Measurements from ENCODE around the gene MT1A. TPM values are rescaled to one million over a fixed set of nuclear protein-coding genes. Genes with fewer than 3 reads are reported as not detected.
A peak's percentile ranks its signal among the peaks of the same experiment; 100 is the strongest.

The MT1A gene
- total RNA-seq, 1 experiment from 2014 or later, result 2.8 TPM

DNA sequence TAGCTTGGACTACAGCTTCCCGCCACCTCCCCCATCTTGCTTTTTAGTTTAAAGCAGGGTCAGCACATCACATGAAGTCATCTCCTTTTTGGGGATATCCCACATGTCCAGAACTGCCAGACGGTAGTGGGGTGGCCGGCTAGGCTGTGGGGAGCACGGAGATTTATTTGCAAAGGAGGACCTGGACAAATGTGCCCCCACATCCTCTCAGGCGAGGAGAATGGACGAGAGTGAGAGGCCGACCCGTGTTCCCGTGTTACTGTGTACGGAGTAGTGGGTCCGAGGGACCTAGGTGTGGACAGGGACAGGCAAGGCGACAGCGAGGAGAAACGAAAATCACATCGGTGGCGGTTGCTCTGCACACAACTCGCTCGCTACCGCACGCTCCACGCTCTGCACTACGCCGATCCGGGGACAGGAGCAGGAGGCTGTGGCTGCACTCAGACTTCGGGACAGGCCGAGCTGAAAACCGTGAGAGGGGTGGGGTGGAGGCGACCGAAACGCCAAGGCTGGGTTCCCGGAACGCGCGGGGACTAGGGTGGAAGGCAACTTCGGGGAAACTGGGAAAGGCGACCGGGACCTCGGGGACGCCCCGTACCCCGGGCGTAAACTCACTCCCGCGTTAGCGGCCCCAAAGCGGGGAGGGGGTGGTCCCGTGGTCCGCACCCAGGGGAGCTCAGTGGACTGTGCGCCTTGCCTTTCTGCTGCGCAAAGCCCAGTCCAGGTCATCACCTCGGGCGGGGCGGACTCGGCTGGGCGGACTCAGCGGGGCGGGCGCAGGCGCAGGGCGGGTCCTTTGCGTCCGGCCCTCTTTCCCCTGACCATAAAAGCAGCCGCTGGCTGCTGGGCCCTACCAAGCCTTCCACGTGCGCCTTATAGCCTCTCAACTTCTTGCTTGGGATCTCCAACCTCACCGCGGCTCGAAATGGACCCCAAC is at the start of gene MT1A (continued):
- TF ChIP-seq, protein P1, sequence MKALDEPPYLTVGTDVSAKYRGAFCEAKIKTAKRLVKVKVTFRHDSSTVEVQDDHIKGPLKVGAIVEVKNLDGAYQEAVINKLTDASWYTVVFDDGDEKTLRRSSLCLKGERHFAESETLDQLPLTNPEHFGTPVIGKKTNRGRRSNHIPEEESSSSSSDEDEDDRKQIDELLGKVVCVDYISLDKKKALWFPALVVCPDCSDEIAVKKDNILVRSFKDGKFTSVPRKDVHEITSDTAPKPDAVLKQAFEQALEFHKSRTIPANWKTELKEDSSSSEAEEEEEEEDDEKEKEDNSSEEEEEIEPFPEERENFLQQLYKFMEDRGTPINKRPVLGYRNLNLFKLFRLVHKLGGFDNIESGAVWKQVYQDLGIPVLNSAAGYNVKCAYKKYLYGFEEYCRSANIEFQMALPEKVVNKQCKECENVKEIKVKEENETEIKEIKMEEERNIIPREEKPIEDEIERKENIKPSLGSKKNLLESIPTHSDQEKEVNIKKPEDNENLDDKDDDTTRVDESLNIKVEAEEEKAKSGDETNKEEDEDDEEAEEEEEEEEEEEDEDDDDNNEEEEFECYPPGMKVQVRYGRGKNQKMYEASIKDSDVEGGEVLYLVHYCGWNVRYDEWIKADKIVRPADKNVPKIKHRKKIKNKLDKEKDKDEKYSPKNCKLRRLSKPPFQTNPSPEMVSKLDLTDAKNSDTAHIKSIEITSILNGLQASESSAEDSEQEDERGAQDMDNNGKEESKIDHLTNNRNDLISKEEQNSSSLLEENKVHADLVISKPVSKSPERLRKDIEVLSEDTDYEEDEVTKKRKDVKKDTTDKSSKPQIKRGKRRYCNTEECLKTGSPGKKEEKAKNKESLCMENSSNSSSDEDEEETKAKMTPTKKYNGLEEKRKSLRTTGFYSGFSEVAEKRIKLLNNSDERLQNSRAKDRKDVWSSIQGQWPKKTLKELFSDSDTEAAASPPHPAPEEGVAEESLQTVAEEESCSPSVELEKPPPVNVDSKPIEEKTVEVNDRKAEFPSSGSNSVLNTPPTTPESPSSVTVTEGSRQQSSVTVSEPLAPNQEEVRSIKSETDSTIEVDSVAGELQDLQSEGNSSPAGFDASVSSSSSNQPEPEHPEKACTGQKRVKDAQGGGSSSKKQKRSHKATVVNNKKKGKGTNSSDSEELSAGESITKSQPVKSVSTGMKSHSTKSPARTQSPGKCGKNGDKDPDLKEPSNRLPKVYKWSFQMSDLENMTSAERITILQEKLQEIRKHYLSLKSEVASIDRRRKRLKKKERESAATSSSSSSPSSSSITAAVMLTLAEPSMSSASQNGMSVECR (CRISPR knock-in tag; IDR thresholded peaks at IDR 0.05; ENCODE audit: borderline replicate concordance), result no peak
- TF ChIP-seq, protein P2, sequence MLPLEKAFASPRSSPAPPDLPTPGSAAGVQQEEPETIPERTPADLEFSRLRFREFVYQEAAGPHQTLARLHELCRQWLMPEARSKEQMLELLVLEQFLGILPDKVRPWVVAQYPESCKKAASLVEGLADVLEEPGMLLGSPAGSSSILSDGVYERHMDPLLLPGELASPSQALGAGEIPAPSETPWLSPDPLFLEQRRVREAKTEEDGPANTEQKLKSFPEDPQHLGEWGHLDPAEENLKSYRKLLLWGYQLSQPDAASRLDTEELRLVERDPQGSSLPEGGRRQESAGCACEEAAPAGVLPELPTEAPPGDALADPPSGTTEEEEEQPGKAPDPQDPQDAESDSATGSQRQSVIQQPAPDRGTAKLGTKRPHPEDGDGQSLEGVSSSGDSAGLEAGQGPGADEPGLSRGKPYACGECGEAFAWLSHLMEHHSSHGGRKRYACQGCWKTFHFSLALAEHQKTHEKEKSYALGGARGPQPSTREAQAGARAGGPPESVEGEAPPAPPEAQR (CRISPR knock-in tag; IDR thresholded peaks at IDR 0.05), result no peak
- TF ChIP-seq TP53 (CRISPR knock-in tag; IDR thresholded peaks at IDR 0.05) (no peak), ZNF138 (CRISPR knock-in tag; conservative IDR thresholded peaks at IDR 0.05) (no peak), CBFB (CRISPR knock-in tag; IDR thresholded peaks at IDR 0.05; ENCODE audit: low read depth) (no peak)
- TF ChIP-seq, protein P3, sequence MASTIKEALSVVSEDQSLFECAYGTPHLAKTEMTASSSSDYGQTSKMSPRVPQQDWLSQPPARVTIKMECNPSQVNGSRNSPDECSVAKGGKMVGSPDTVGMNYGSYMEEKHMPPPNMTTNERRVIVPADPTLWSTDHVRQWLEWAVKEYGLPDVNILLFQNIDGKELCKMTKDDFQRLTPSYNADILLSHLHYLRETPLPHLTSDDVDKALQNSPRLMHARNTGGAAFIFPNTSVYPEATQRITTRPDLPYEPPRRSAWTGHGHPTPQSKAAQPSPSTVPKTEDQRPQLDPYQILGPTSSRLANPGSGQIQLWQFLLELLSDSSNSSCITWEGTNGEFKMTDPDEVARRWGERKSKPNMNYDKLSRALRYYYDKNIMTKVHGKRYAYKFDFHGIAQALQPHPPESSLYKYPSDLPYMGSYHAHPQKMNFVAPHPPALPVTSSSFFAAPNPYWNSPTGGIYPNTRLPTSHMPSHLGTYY (CRISPR knock-in tag; IDR thresholded peaks at IDR 0.05), result no peak

DNA sequence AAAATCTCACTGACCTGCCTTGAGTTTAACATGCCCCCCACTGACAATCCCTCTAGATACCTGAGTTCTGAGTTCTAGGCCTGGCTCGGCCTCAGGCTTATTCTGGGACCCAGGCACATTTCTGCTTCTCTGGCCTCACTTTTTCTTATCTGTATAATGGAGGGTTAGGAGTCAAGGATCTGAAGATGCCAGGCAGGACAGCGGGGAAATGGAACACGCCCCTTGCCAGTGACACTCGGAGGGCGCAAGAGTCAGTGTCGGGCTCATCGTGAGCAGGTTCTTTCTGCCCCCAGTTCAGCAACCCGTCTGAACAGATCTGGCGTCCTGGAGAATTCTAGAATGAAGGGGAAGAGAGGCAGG is 49.7 kb upstream of the MT1A start:
- DNase-seq (ENCODE audit: low spot score) (no peak), ATAC-seq (no peak; the same call in 1 of the 2 replicates)
- ChIA-PET CTCF (interaction anchor here (0.6 to 2.0 kb wide), 2 partner anchors 12 to 32 kb away, joined by 3 to 9 read pairs; no protein-coding TSS in a partner anchor), POLR2A (no interaction called here)
- Mint-ChIP-seq H3K9me3 (no peaks in the 10 kb centered on the region), H3K4me1 (peaks cover 14% of the 10 kb centered on the region), H3K4me3 (peak overlapping the region; percentile 83), H3K27me3 (ENCODE audit: low read depth) (peaks cover 78% of the 10 kb centered on the region), H3K27ac (no peak overlapping the region), H3K36me3 (no peaks in the 10 kb centered on the region)
- TF ChIP-seq, protein P4, sequence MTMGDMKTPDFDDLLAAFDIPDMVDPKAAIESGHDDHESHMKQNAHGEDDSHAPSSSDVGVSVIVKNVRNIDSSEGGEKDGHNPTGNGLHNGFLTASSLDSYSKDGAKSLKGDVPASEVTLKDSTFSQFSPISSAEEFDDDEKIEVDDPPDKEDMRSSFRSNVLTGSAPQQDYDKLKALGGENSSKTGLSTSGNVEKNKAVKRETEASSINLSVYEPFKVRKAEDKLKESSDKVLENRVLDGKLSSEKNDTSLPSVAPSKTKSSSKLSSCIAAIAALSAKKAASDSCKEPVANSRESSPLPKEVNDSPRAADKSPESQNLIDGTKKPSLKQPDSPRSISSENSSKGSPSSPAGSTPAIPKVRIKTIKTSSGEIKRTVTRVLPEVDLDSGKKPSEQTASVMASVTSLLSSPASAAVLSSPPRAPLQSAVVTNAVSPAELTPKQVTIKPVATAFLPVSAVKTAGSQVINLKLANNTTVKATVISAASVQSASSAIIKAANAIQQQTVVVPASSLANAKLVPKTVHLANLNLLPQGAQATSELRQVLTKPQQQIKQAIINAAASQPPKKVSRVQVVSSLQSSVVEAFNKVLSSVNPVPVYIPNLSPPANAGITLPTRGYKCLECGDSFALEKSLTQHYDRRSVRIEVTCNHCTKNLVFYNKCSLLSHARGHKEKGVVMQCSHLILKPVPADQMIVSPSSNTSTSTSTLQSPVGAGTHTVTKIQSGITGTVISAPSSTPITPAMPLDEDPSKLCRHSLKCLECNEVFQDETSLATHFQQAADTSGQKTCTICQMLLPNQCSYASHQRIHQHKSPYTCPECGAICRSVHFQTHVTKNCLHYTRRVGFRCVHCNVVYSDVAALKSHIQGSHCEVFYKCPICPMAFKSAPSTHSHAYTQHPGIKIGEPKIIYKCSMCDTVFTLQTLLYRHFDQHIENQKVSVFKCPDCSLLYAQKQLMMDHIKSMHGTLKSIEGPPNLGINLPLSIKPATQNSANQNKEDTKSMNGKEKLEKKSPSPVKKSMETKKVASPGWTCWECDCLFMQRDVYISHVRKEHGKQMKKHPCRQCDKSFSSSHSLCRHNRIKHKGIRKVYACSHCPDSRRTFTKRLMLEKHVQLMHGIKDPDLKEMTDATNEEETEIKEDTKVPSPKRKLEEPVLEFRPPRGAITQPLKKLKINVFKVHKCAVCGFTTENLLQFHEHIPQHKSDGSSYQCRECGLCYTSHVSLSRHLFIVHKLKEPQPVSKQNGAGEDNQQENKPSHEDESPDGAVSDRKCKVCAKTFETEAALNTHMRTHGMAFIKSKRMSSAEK (CRISPR knock-in tag; IDR thresholded peaks at IDR 0.05; ENCODE audit: borderline replicate concordance), result no peak
- TF ChIP-seq, protein P5, sequence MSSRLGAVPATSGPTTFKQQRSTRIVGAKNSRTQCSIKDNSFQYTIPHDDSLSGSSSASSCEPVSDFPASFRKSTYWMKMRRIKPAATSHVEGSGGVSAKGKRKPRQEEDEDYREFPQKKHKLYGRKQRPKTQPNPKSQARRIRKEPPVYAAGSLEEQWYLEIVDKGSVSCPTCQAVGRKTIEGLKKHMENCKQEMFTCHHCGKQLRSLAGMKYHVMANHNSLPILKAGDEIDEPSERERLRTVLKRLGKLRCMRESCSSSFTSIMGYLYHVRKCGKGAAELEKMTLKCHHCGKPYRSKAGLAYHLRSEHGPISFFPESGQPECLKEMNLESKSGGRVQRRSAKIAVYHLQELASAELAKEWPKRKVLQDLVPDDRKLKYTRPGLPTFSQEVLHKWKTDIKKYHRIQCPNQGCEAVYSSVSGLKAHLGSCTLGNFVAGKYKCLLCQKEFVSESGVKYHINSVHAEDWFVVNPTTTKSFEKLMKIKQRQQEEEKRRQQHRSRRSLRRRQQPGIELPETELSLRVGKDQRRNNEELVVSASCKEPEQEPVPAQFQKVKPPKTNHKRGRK (CRISPR knock-in tag; IDR thresholded peaks at IDR 0.05; ENCODE audit: borderline replicate concordance), result no peak
- TF ChIP-seq, protein P6, sequence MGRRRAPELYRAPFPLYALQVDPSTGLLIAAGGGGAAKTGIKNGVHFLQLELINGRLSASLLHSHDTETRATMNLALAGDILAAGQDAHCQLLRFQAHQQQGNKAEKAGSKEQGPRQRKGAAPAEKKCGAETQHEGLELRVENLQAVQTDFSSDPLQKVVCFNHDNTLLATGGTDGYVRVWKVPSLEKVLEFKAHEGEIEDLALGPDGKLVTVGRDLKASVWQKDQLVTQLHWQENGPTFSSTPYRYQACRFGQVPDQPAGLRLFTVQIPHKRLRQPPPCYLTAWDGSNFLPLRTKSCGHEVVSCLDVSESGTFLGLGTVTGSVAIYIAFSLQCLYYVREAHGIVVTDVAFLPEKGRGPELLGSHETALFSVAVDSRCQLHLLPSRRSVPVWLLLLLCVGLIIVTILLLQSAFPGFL (CRISPR knock-in tag; IDR thresholded peaks at IDR 0.05; ENCODE audit: borderline replicate concordance), result no peak
- TF ChIP-seq CREM (CRISPR knock-in tag; IDR thresholded peaks at IDR 0.05), result no peak
- no peak for TF ChIP-seq JUN (CRISPR knock-in tag; IDR thresholded peaks at IDR 0.05)
- TF ChIP-seq, protein P7, sequence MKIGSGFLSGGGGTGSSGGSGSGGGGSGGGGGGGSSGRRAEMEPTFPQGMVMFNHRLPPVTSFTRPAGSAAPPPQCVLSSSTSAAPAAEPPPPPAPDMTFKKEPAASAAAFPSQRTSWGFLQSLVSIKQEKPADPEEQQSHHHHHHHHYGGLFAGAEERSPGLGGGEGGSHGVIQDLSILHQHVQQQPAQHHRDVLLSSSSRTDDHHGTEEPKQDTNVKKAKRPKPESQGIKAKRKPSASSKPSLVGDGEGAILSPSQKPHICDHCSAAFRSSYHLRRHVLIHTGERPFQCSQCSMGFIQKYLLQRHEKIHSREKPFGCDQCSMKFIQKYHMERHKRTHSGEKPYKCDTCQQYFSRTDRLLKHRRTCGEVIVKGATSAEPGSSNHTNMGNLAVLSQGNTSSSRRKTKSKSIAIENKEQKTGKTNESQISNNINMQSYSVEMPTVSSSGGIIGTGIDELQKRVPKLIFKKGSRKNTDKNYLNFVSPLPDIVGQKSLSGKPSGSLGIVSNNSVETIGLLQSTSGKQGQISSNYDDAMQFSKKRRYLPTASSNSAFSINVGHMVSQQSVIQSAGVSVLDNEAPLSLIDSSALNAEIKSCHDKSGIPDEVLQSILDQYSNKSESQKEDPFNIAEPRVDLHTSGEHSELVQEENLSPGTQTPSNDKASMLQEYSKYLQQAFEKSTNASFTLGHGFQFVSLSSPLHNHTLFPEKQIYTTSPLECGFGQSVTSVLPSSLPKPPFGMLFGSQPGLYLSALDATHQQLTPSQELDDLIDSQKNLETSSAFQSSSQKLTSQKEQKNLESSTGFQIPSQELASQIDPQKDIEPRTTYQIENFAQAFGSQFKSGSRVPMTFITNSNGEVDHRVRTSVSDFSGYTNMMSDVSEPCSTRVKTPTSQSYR (CRISPR knock-in tag; IDR thresholded peaks at IDR 0.05), result no peak
- no peak for TF ChIP-seq TEAD4 (CRISPR knock-in tag; IDR thresholded peaks at IDR 0.05)
- TF ChIP-seq TEAD1 (CRISPR knock-in tag; IDR thresholded peaks at IDR 0.05), result no peak
- TF ChIP-seq CREB1 (CRISPR knock-in tag; IDR thresholded peaks at IDR 0.05), result no peak
- no peak for TF ChIP-seq NR3C1 (CRISPR knock-in tag; conservative IDR thresholded peaks at IDR 0.05; ENCODE audit: low read depth)
- no peak for TF ChIP-seq FOXJ3 (CRISPR knock-in tag; IDR thresholded peaks at IDR 0.05; ENCODE audit: borderline replicate concordance)
